ENCODE data around the gene ACOXL.

DNA sequence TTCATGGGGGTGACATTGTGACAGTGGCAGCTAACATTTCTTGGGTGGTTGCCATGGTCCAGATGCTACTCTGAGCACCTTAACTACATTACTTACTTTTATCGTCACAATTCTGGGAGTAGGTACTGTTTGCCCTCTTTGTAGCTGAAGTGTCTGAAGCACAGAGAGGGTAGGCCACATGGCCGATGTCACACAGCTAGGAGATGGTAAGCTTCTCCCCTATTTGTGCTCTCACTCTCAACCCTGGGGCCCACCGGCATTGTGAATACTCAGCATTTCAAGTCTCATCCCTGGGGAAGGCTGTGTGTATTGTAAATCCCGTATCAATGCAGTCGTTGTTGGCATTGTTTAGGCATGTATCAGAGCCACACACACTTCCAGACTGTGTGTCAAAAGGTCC is 136.6 kb downstream of the ACOXL start:
- TF ChIP-seq POLR2A (IDR thresholded peaks at IDR 0.05) = no peak
- TF ChIP-seq, protein P1, sequence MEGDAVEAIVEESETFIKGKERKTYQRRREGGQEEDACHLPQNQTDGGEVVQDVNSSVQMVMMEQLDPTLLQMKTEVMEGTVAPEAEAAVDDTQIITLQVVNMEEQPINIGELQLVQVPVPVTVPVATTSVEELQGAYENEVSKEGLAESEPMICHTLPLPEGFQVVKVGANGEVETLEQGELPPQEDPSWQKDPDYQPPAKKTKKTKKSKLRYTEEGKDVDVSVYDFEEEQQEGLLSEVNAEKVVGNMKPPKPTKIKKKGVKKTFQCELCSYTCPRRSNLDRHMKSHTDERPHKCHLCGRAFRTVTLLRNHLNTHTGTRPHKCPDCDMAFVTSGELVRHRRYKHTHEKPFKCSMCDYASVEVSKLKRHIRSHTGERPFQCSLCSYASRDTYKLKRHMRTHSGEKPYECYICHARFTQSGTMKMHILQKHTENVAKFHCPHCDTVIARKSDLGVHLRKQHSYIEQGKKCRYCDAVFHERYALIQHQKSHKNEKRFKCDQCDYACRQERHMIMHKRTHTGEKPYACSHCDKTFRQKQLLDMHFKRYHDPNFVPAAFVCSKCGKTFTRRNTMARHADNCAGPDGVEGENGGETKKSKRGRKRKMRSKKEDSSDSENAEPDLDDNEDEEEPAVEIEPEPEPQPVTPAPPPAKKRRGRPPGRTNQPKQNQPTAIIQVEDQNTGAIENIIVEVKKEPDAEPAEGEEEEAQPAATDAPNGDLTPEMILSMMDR (IDR thresholded peaks at IDR 0.05) = no peak

All from body of pancreas (tissue), 4 donors.